Stimulated activated naive CD8-positive, alpha-beta T cell treated with anti-CD3 and anti-CD28 coated beads, Interleukin-15, Interleukin-2, amounts not matched to agents 100 U/mL and 50 U/mL, for 24 hours (primary cell): ENCODE results near the gene OSBPL6.

Source experiments
- ATAC-seq: fragments of 150-1000 bp; cut with Tn5 transposase; one replicate; pipeline ENCODE4 v1.10.0; 2021
- DNase-seq: peaks from one replicate; pipeline ENCODE4 v3.0.0; 2021

Gene OSBPL6

GRCh38 chr2:178238750-178239149 lies 44.4 kb downstream of the OSBPL6 start:
- ATAC-seq: no peak

GRCh38 chr2:178241844-178242551 lies 47.7 kb downstream of the OSBPL6 start:
- DNase-seq: no peak
- ATAC-seq: no peak

More at GRCh38 chr2:178238750-178239149, 44.4 kb downstream of the OSBPL6 start:
- no peak for DNase-seq

GRCh38 chr2:178242552-178242883 lies 48.2 kb downstream of the OSBPL6 start:
- ATAC-seq (no peak), DNase-seq (no peak)

GRCh38 chr2:178243961-178244360 lies 49.6 kb downstream of the OSBPL6 start:
- ATAC-seq (no peak), DNase-seq (no peak)

GRCh38 chr2:178244777-178245176 lies 50.5 kb downstream of the OSBPL6 start:
- no peak for DNase-seq
- ATAC-seq: no peak

- DNase-seq (no peak), ATAC-seq (no peak)
Measured at GRCh38 chr2:178246696-178247095, 52.4 kb downstream of the OSBPL6 start.

- ATAC-seq: no peak
- DNase-seq: no peak
Measured at GRCh38 chr2:178247250-178247649, 52.9 kb downstream of the OSBPL6 start.

- DNase-seq (no peak), ATAC-seq (no peak)
Measured at GRCh38 chr2:178250429-178250828, 56.1 kb downstream of the OSBPL6 start.

- ATAC-seq: no peak
- no peak for DNase-seq
Measured at GRCh38 chr2:178251151-178251955, 57.0 kb downstream of the OSBPL6 start.

- ATAC-seq (no peak), DNase-seq (no peak)
Measured at GRCh38 chr2:178256382-178257042, 62.2 kb downstream of the OSBPL6 start.

- ATAC-seq (no peak), DNase-seq (no peak)
Measured at GRCh38 chr2:178257127-178257526, 62.8 kb downstream of the OSBPL6 start.

GRCh38 chr2:178258916-178259315 lies 64.6 kb downstream of the OSBPL6 start:
- DNase-seq: no peak
- no peak for ATAC-seq

GRCh38 chr2:178263159-178263860 lies 69.0 kb downstream of the OSBPL6 start:
- no peak for ATAC-seq
- no peak for DNase-seq

GRCh38 chr2:178264211-178264610 lies 69.9 kb downstream of the OSBPL6 start:
- DNase-seq (no peak), ATAC-seq (no peak)

- DNase-seq: no peak
- no peak for ATAC-seq
Measured at GRCh38 chr2:178265851-178266250, 71.5 kb downstream of the OSBPL6 start.

- ATAC-seq (no peak), DNase-seq (no peak)
Measured at GRCh38 chr2:178266445-178266844, 72.1 kb downstream of the OSBPL6 start.

GRCh38 chr2:178267660-178268059 lies 73.3 kb downstream of the OSBPL6 start:
- ATAC-seq (no peak), DNase-seq (no peak)

- no peak for DNase-seq
- ATAC-seq: no peak
Measured at GRCh38 chr2:178268435-178268834, 74.1 kb downstream of the OSBPL6 start.

- ATAC-seq (no peak), DNase-seq (no peak)
Measured at GRCh38 chr2:178269438-178270224, 75.3 kb downstream of the OSBPL6 start.

GRCh38 chr2:178270338-178270737 lies 76.0 kb downstream of the OSBPL6 start:
- DNase-seq: no peak
- no peak for ATAC-seq

GRCh38 chr2:178271094-178271493 lies 76.8 kb downstream of the OSBPL6 start:
- no peak for DNase-seq
- ATAC-seq: no peak
